Heart right ventricle (tissue), 16 donors: ENCODE results near the gene MAPK10. TPM values are rescaled to one million over a fixed set of nuclear protein-coding genes. Genes with fewer than 3 reads are reported as not detected.

Experiments
- ATAC-seq, 8 donors: fragments of 200-7000 bp; cut with Tn5 transposase; one replicate each; pipeline ENCODE4 v1.9.1; 2020; ENCODE audit warnings: mild to moderate bottlenecking in 8 of 8, moderate library complexity in 8 of 8, moderate number of reproducible peaks in 1 of 8
- DNase-seq, 2 donors: peaks; one replicate each; pipeline ENCODE4 v3.0.0-alpha.2; 2020
- H3K27ac ChIP-seq, 10 donors: fragments of 200-600 bp; sonication (generic) in 2 of 10; one replicate each; pipeline versions ENCODE4 v1.5.0 to v1.8.0; 2020 to 2022; ENCODE audit warnings: mild to moderate bottlenecking in 3 of 10
- H3K27me3 ChIP-seq, 7 donors: fragments of 200-600 bp; one replicate each; pipeline ENCODE4 v1.8.0; 2021 to 2022; ENCODE audit warnings: mild to moderate bottlenecking in 2 of 7
- H3K36me3 ChIP-seq, 9 donors: fragments of 200-600 bp; sonication (generic) in 1 of 9; one replicate each; pipeline versions ENCODE4 v1.5.0 to v1.8.0; 2020 to 2022; ENCODE audit warnings: mild to moderate bottlenecking in 2 of 9
- H3K4me1 ChIP-seq, 9 donors: fragments of 200-600 bp; sonication (generic) in 1 of 9; one replicate each; pipeline versions ENCODE4 v1.5.0 to v1.8.0; 2020 to 2022; ENCODE audit warnings: mild to moderate bottlenecking in 4 of 9
- H3K4me3 ChIP-seq, 10 donors: fragments of 200-600 bp; sonication (generic) in 2 of 10; one replicate each; pipeline versions ENCODE4 v1.5.0 to v1.8.0; 2020 to 2022; ENCODE audit warnings: mild to moderate bottlenecking in 7 of 10, moderate library complexity in 2 of 10
- H3K9me3 ChIP-seq, 11 donors: fragments of 200-600 bp in 10 of 11; sonication (generic) in 2 of 11; one replicate each; pipeline versions ENCODE4 v1.5.0 to v1.8.0; 2013 to 2022; ENCODE audit warnings: mild to moderate bottlenecking in 2 of 11, control low read depth in 1 of 11, moderate library complexity in 1 of 11
- WGBS, 2 donors: extraction: QIAGEN DNeasy Blood & Tissue Kit; methylation state at CpG; one replicate each; pipeline ENCODE4 v1.1.7; 2013; ENCODE audit warnings: inconsistent platforms in 1 of 2; 5-methylcytosine and 5-hydroxymethylcytosine counted together
- intact Hi-C, 10 donors: fragments of 100-400 bp; cut with DNase I; formaldehyde crosslinking; loops; one replicate each; pipeline versions ENCODE4 v1.11.1 to v1.14.2; 2022
- polyA plus RNA-seq, 2 donors: library from polyadenylated mRNA; stranded (reverse); fragments of 200-250 nt; gene quantifications; one replicate each; pipeline ENCODE4 v1.2.3, GENCODE V29; 2013
- total RNA-seq, 10 donors: library from RNA; stranded (reverse); fragmentation: NEBNext Ultra II Directional in 3 of 10; extraction: Animal tissue kit (Norgen Biotek cat#: 25700) in 3 of 10; gene quantifications; one replicate each; pipeline versions ENCODE4 v1.2.1 to v1.2.4, GENCODE V29; 2021 to 2023
- TF ChIP-seq, protein P1 (sequence below), 9 donors: fragments of 200-600 bp; sonication (generic) in 2 of 9; IDR thresholded peaks; one replicate each; pipeline versions ENCODE4 v1.5.0 to v1.8.0; 2021 to 2022; ENCODE audit warnings: antibody characterized with exemption in 9 of 9, mild to moderate bottlenecking in 5 of 9, moderate library complexity in 1 of 9
- donor health status: Arrhythmogenic right ventricular cardiomyopathy.
- donor health status: ischemic (EF 13 %, LVEDD 7.1; RV severe dilation, severe dysfunction).
- donor health status: healthy with polysubstance abuse.
- donor health status: DM: no; HTN: yes; CAD: no.
- donor health status: DM: no; HTN: no; CAD: no.
- donor health status: ischemic (EF 25% LVEDD 6.9; RV normal size, moderate dysfunction).
- donor health status: ischemic (EF 25% LVEDD 5.7; RV mildly dilated, moderate dysfunction).
- donor health status: healthy.
- donor health status: DM: yes; HTN: yes; CAD: no.
- donor health status: Ischemic cardiomyopathy.
- donor health status: ischemic (EF 35%, LVEDD 5.7; RV mildly dilated, moderate dysfunction).
- donor health status: nonischemic (EF 11% LVEDD 7.7; RV severe dilation, severe dysfunction).
- donor health status: DM: yes; HTN: yes; CAD: no.
- donor health status: PGD.
- donor health status: ischemic (EF 29% LVEDD 5.4; RV normal size, mild dysfunction).
- donor health status: nonischemic (EF 23%, LVEDD 6.1; RV moderate dilation, normal function).

MAPK10 gene
- total and polyA plus RNA-seq, 12 donors = 0.94 to 5.9 (median 2.6) TPM

- H3K27ac ChIP-seq = no peak overlapping the region
- ATAC-seq (no peak), DNase-seq (no peak)
- WGBS, 2 donors = 62 to 73% methylated on average over 6 of the region's 6 CpGs
- no peaks in the 10 kb centered on the region for H3K36me3 ChIP-seq
- H3K27me3 ChIP-seq = no peaks in the 10 kb centered on the region
- no peaks in the 10 kb centered on the region for H3K4me1 ChIP-seq
- TF ChIP-seq, protein P1, sequence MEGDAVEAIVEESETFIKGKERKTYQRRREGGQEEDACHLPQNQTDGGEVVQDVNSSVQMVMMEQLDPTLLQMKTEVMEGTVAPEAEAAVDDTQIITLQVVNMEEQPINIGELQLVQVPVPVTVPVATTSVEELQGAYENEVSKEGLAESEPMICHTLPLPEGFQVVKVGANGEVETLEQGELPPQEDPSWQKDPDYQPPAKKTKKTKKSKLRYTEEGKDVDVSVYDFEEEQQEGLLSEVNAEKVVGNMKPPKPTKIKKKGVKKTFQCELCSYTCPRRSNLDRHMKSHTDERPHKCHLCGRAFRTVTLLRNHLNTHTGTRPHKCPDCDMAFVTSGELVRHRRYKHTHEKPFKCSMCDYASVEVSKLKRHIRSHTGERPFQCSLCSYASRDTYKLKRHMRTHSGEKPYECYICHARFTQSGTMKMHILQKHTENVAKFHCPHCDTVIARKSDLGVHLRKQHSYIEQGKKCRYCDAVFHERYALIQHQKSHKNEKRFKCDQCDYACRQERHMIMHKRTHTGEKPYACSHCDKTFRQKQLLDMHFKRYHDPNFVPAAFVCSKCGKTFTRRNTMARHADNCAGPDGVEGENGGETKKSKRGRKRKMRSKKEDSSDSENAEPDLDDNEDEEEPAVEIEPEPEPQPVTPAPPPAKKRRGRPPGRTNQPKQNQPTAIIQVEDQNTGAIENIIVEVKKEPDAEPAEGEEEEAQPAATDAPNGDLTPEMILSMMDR (IDR thresholded peaks at IDR 0.05) = no peak
- no peaks in the 10 kb centered on the region for H3K9me3 ChIP-seq
- no peak overlapping the region for H3K4me3 ChIP-seq
- intact Hi-C loops = no loop called here
These were observed 27.1 kb upstream of the MAPK10 start for GRCh38 chr4:86386817-86387415.

- no peaks in the 10 kb centered on the region for H3K4me1 ChIP-seq
- no peaks in the 10 kb centered on the region for H3K36me3 ChIP-seq
- DNase-seq = no peak
- 97% methylated on average over 5 of the region's 5 CpGs for WGBS, 2 donors
- H3K27ac ChIP-seq = no peak overlapping the region
- no peak for ATAC-seq
- intact Hi-C loops = no loop called here
- no peaks in the 10 kb centered on the region for H3K27me3 ChIP-seq
- TF ChIP-seq, protein P1 (IDR thresholded peaks at IDR 0.05) = no peak
- H3K4me3 ChIP-seq = no peak overlapping the region
- no peaks in the 10 kb centered on the region for H3K9me3 ChIP-seq
These were observed 26.3 kb upstream of the MAPK10 start for GRCh38 chr4:86386201-86386600.

DNA sequence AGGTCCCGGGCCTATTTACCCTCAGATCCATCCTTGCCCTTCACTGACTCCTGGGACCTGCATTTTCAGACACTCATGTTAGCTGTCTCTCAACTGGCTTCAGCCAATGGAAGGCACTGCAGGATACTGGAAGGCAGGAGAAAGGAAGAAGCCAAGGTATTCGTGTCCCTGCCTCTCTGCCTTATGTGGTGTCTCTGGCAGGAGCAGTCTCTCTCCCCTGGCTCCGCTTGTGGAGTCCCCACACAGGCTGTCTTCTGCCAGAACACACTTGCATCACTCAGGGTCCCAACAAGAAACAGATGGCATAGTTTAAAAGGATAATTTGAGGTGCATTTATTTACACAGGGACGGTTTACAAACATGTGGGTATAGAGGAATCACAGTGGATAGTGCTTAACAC, 21.6 kb upstream of the MAPK10 start:
- TF ChIP-seq, protein P1 (IDR thresholded peaks at IDR 0.05) = no peak
- no peaks in the 10 kb centered on the region for H3K36me3 ChIP-seq
- no peak overlapping the region for H3K27ac ChIP-seq
- no peak for ATAC-seq
- DNase-seq = no peak
- 73 to 74% methylated on average over 4 of the region's 4 CpGs for WGBS, 2 donors
- no peak overlapping the region for H3K4me3 ChIP-seq
- intact Hi-C loops = no loop called here
- H3K4me1 ChIP-seq = no peaks in the 10 kb centered on the region
- peaks cover 0 to 15% (median 0%) of the 10 kb centered on the region in 11 donors for H3K9me3 ChIP-seq
- H3K27me3 ChIP-seq = no peaks in the 10 kb centered on the region

DNA sequence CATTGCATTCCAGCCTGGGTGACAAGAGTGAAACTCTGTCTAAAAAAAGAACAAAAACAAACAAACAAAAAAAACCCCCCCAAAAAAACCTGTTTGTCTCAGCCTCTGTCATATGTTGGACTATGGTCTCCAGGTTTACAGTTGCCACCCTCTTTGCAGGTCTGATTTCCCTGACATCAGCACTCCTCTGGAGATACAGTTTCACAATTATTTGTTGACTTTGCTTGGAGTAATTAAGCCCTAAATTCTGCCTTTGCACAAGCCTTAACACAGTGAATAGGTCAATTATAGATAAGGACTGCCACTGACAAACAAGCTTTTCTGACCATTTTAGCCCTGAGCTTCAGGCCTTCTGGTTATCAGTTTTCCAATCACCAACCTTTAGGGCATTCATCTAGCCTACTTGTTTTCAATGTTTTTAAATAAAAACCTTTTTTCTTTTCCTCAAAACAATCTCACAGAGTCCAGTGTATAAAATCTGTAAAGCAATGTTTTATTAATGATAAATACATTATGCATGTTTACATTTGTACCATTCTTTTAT, 20.4 kb upstream of the MAPK10 start:
- DNase-seq (no peak), ATAC-seq (no peak)
- Histone ChIP-seq H3K9me3 (peaks cover 0 to 15% (median 0%) of the 10 kb centered on the region in 11 donors), H3K4me1 (no peaks in the 10 kb centered on the region), H3K36me3 (no peaks in the 10 kb centered on the region), H3K4me3 (no peak overlapping the region), H3K27me3 (no peaks in the 10 kb centered on the region), H3K27ac (no peak overlapping the region)
- intact Hi-C loops = no loop called here
- TF ChIP-seq, protein P1 (IDR thresholded peaks at IDR 0.05) = no peak
